H1 (cell line): ENCODE data around the gene TMEM131L. TPM values are rescaled to one million over a fixed set of nuclear protein-coding genes. Genes with fewer than 3 reads are reported as not detected.

ENCODE experiments used
- CTCF ChIA-PET: fragments of 300-600 bp; sonication (Branson Sonifier 250); formaldehyde crosslinking; loops from one replicate; lab custom pipeline; 2021; ENCODE audit not compliant: partially characterized antibody; lab: Charles Lee
- POLR2A ChIA-PET: fragments of 300-600 bp; sonication (Branson Sonifier 250); formaldehyde crosslinking; loops from one replicate; lab custom pipeline; 2021; ENCODE audit warnings: inconsistent platforms; ENCODE audit not compliant: partially characterized antibody; lab: Charles Lee
- DNase-seq, 2 experiments: peaks; one replicate each; pipeline versions ENCODE4 v3.0.0 to v3.0.0-alpha.2; 2010 to 2022; ENCODE audit warnings: low spot score in 2 of 2, low read depth in 1 of 2, mixed read lengths in 1 of 2
- FAIRE-seq: peaks from 2 replicates; lab custom pipeline; 2011; peaks lifted over from hg19 to GRCh38; lab: Jason Lieb, UNC
- H2AFZ ChIP-seq: 2 replicates; pipeline ENCODE4 v1.8.1; 2012; ENCODE audit warnings: low read length, inconsistent platforms
- H2AK5ac ChIP-seq: 2 replicates; pipeline ENCODE4 v1.6.1; 2013; ENCODE audit warnings: low read depth, low read length
- H2BK120ac ChIP-seq: replicated peaks from 2 replicates; pipeline ENCODE3; 2013; ENCODE audit warnings: low read depth, low read length, inconsistent platforms
- H2BK12ac ChIP-seq: 2 replicates; pipeline ENCODE4 v1.6.1; 2013; ENCODE audit warnings: low read depth, low read length
- H2BK15ac ChIP-seq: 2 replicates; pipeline ENCODE4 v1.6.1; 2013; ENCODE audit warnings: low read length
- H2BK20ac ChIP-seq: 2 replicates; pipeline ENCODE4 v1.6.1; 2013; ENCODE audit warnings: low read length
- H2BK5ac ChIP-seq: 2 replicates; pipeline ENCODE4 v1.6.1; 2013; ENCODE audit warnings: low read depth, low read length
- H3K14ac ChIP-seq: 2 replicates; pipeline ENCODE4 v1.6.1; 2013; ENCODE audit warnings: inconsistent platforms; ENCODE audit not compliant: insufficient read length
- H3K18ac ChIP-seq: 2 replicates; pipeline ENCODE4 v1.6.1; 2013; ENCODE audit warnings: low read length; ENCODE audit errors: extremely low read depth
- H3K23ac ChIP-seq: 2 replicates; pipeline ENCODE4 v1.6.1; 2013; ENCODE audit warnings: inconsistent platforms; ENCODE audit not compliant: insufficient read length
- H3K23me2 ChIP-seq: 2 replicates; pipeline ENCODE4 v1.6.1; 2013; ENCODE audit warnings: low read depth, low read length
- H3K27ac ChIP-seq: 2 replicates; pipeline ENCODE4 v1.6.1; 2011; ENCODE audit warnings: low read depth, low read length, inconsistent platforms
- H3K27me3 ChIP-seq, 4 experiments: replicated peaks in 1 of 4; 1 replicate in 1 of 4; 2 replicates in 3 of 4; pipeline versions ENCODE4 v1.6.1 to v1.8.1; 2011 to 2013; ENCODE audit warnings: low read length in 3 of 4, mild to moderate bottlenecking in 3 of 4, inconsistent platforms in 2 of 4, mixed read lengths in 2 of 4, moderate library complexity in 1 of 4; ENCODE audit not compliant: control insufficient read depth in 3 of 4, insufficient read depth in 3 of 4; ENCODE audit errors: extremely low read depth in 1 of 4
- H3K36me3 ChIP-seq, 4 experiments: 2 replicates each; pipeline versions ENCODE4 v1.6.1 to v1.8.1; 2011 to 2013; ENCODE audit warnings: mild to moderate bottlenecking in 4 of 4, low read length in 3 of 4, moderate library complexity in 2 of 4, control low read depth in 1 of 4, inconsistent platforms in 1 of 4; ENCODE audit not compliant: insufficient read depth in 4 of 4, control insufficient read depth in 2 of 4
- H3K4ac ChIP-seq: replicated peaks from 2 replicates; pipeline ENCODE3; 2013; ENCODE audit warnings: low read length, low read depth, mixed read lengths, inconsistent platforms; ENCODE audit not compliant: insufficient read length
- H3K4me1 ChIP-seq, 4 experiments: replicated peaks in 1 of 4; 1 replicate in 1 of 4; 2 replicates in 3 of 4; pipeline versions ENCODE4 v1.6.1 to v1.8.1; 2011 to 2013; ENCODE audit warnings: low read length in 3 of 4, inconsistent platforms in 2 of 4, mixed read lengths in 1 of 4; ENCODE audit not compliant: insufficient read depth in 4 of 4, control insufficient read depth in 3 of 4
- H3K4me2 ChIP-seq, 2 experiments: 2 replicates each; pipeline versions ENCODE4 v1.6.1 to v1.8.1; 2011 to 2013; ENCODE audit warnings: low read depth in 2 of 2, low read length in 2 of 2, control low read depth in 1 of 2, inconsistent platforms in 1 of 2, mild to moderate bottlenecking in 1 of 2; ENCODE audit not compliant: insufficient read depth in 1 of 2
- H3K4me3 ChIP-seq, 4 experiments: fragments of 200-600, 300-600 bp in 1 of 4; sonication (generic), shearing (Covaris generic), sonication (Bioruptor Twin) in 1 of 4; 2 replicates each; pipeline versions ENCODE4 v1.5.1 to v1.8.1; 2011 to 2016; ENCODE audit warnings: low read length in 4 of 4, low read depth in 3 of 4, control low read depth in 2 of 4, inconsistent platforms in 2 of 4, mild to moderate bottlenecking in 2 of 4, mixed read lengths in 1 of 4, moderate library complexity in 1 of 4; ENCODE audit not compliant: insufficient read depth in 2 of 4; ENCODE audit errors: extremely low read depth in 1 of 4
- H3K56ac ChIP-seq: replicated peaks from 2 replicates; pipeline ENCODE3; 2013; ENCODE audit warnings: low read depth, mild to moderate bottlenecking, mixed read lengths, low read length, inconsistent platforms; ENCODE audit not compliant: insufficient read length
- H3K79me1 ChIP-seq: 2 replicates; pipeline ENCODE4 v1.6.1; 2013; ENCODE audit warnings: low read depth, low read length, control low read depth
- H3K79me2 ChIP-seq, 2 experiments: 2 replicates each; pipeline versions ENCODE4 v1.6.1 to v1.8.1; 2012 to 2013; ENCODE audit warnings: low read length in 2 of 2, mild to moderate bottlenecking in 2 of 2, inconsistent platforms in 1 of 2; ENCODE audit not compliant: insufficient read depth in 2 of 2, control insufficient read depth in 1 of 2
- H3K9ac ChIP-seq, 4 experiments: replicated peaks in 1 of 4; 1 replicate in 1 of 4; 2 replicates in 3 of 4; pipeline versions ENCODE4 v1.6.1 to v1.8.1; 2011 to 2013; ENCODE audit warnings: low read depth in 3 of 4, low read length in 3 of 4, control low read depth in 2 of 4, mild to moderate bottlenecking in 2 of 4, moderate library complexity in 2 of 4, inconsistent platforms in 1 of 4; ENCODE audit errors: extremely low read depth in 1 of 4
- H3K9me3 ChIP-seq, 2 experiments: 2 replicates each; pipeline versions ENCODE4 v1.6.1 to v1.8.1; 2012 to 2013; ENCODE audit warnings: mild to moderate bottlenecking in 2 of 2, moderate library complexity in 2 of 2, control low read depth in 1 of 2, inconsistent platforms in 1 of 2, low read depth in 1 of 2, low read length in 1 of 2, mixed read lengths in 1 of 2; ENCODE audit not compliant: insufficient read depth in 2 of 2
- H4K20me1 ChIP-seq, 2 experiments: replicated peaks in 1 of 2; 2 replicates each; pipeline versions ENCODE3 to v1.8.1; 2011 to 2013; ENCODE audit warnings: inconsistent platforms in 2 of 2, low read length in 2 of 2, mild to moderate bottlenecking in 1 of 2; ENCODE audit not compliant: insufficient read depth in 2 of 2, control insufficient read depth in 1 of 2
- H4K5ac ChIP-seq: 2 replicates; pipeline ENCODE4 v1.6.1; 2013; ENCODE audit warnings: low read length, low read depth, mixed read lengths, inconsistent platforms; ENCODE audit not compliant: insufficient read length
- H4K8ac ChIP-seq: 2 replicates; pipeline ENCODE4 v1.8.0; 2013; ENCODE audit warnings: mild to moderate bottlenecking, moderate library complexity, low read length, inconsistent platforms; ENCODE audit not compliant: insufficient read depth; ENCODE audit errors: extremely low read depth
- H4K91ac ChIP-seq: replicated peaks from 2 replicates; pipeline ENCODE3; 2013; ENCODE audit warnings: low read length, mixed read lengths, inconsistent platforms; ENCODE audit not compliant: insufficient read length
- MAX ChIP-seq: IDR thresholded peaks from 2 replicates; pipeline ENCODE4 v1.6.1; 2012; ENCODE audit warnings: inconsistent platforms
- YY1 ChIP-seq: IDR thresholded peaks from 2 replicates; pipeline ENCODE4 v1.6.1; 2011; ENCODE audit warnings: low read depth, mild to moderate bottlenecking, low read length
- WGBS, 2 experiments: shearing (Covaris generic) in 1 of 2; methylation state at CpG; one replicate each; pipeline versions ENCODE4 v1.1.6 to v1.1.7; 2013 to 2015; ENCODE audit warnings: low lambda C conversion rate in 2 of 2, mixed read lengths in 2 of 2, inconsistent platforms in 1 of 2, low coverage in 1 of 2, missing lambda C conversion rate in 1 of 2; ENCODE audit not compliant: insufficient replicate concordance in 2 of 2, insufficient coverage in 1 of 2, insufficient read length in 1 of 2; ENCODE audit errors: extremely low coverage in 1 of 2, missing lambda C conversion rate in 1 of 2; 5-methylcytosine and 5-hydroxymethylcytosine counted together
- polyA plus RNA-seq, 7 experiments: library from polyadenylated mRNA; depleted of rRNA in 3 of 7; stranded (reverse) in 5 of 7; unstranded in 2 of 7; fragments of >200 nt in 5 of 7; fragments of 200-250 nt in 2 of 7; gene quantifications; 1 replicate in 5 of 7; 2 replicates in 1 of 7; 4 replicates in 1 of 7; pipeline versions ENCODE4 v1.2.1 to v1.2.3, GENCODE V29; 2011 to 2013; ENCODE audit warnings: missing spikeins in 2 of 7, mixed read lengths in 2 of 7
- total RNA-seq: library from RNA; stranded (reverse); fragmentation: NEBNext Ultra II Directional; extraction: Animal tissue kit (Norgen Biotek cat#: 25700); gene quantifications from 2 replicates; pipeline ENCODE4 v1.2.1, GENCODE V29; 2021

The TMEM131L gene
- total and polyA plus RNA-seq, 2 of the 8 experiments (the other 6 are each of a cell fraction or from before 2014, with no cell fraction given) = 14.3 to 26.1 TPM

- no peak overlapping the region for H4K8ac ChIP-seq
- no peak overlapping the region for H4K91ac ChIP-seq
- H2AFZ ChIP-seq = no peak overlapping the region
- no peak overlapping the region for H3K4me3 ChIP-seq
- no peak overlapping the region for H3K23ac ChIP-seq
- H2BK5ac ChIP-seq = no peak overlapping the region
- H3K79me2 ChIP-seq = peaks cover 0 to 19% of the 10 kb centered on the region in 2 experiments; a peak in 3 of 4 replicates
- ChIA-PET CTCF (interaction anchor here (0.6 to 1.5 kb wide), 3 partner anchors 9 to 88 kb away, joined by 3 to 5 read pairs (median 3); no protein-coding TSS in a partner anchor), POLR2A (interaction anchor here (1.1 kb wide), 1 partner anchor 22 kb away, joined by 3 read pairs; no protein-coding TSS in a partner anchor)
- no peak for DNase-seq
- no peaks in the 10 kb centered on the region for H3K79me1 ChIP-seq
- H3K14ac ChIP-seq = no peak overlapping the region
- no peak overlapping the region for H3K4ac ChIP-seq
- H3K18ac ChIP-seq = no peak overlapping the region
- H4K5ac ChIP-seq = no peak overlapping the region
- no peaks in the 10 kb centered on the region for H3K9me3 ChIP-seq
- H2BK15ac ChIP-seq = no peak overlapping the region
- H3K4me1 ChIP-seq = peaks cover 0 to 9% (median 2%) of the 10 kb centered on the region in 4 experiments; a peak in 3 of 7 replicates
- no peak overlapping the region for H2AK5ac ChIP-seq
- no peak overlapping the region for H2BK120ac ChIP-seq
- WGBS, 2 experiments = 89 to 100% methylated on average over 3 to 8 of the region's 8 CpGs
- H4K20me1 ChIP-seq = peaks cover 0 to 3% of the 10 kb centered on the region in 2 experiments
- TF ChIP-seq YY1 (no peak), MAX (no peak)
- no peaks in the 10 kb centered on the region for H3K36me3 ChIP-seq
- no peak overlapping the region for H3K27ac ChIP-seq
- H3K4me2 ChIP-seq = no peak overlapping the region
- H2BK12ac ChIP-seq = no peak overlapping the region
- H2BK20ac ChIP-seq = no peak overlapping the region
- no peak overlapping the region for H3K9ac ChIP-seq
- H3K56ac ChIP-seq = no peak overlapping the region
- H3K27me3 ChIP-seq = no peaks in the 10 kb centered on the region
- no peak for FAIRE-seq
- 0 out of 2 replicates have a peak, but pooled peaks cover 2% of the 10 kb centered on the region for H3K23me2 ChIP-seq
Observed at GRCh38 chr4:153520801-153521329, 54.7 kb downstream of the TMEM131L start.
